Cardiac muscle cell (in vitro differentiated cells and primary cell): Measurements from ENCODE around the gene NEDD4L. TPM values are rescaled to one million over a fixed set of nuclear protein-coding genes. Genes with fewer than 3 reads are reported as not detected.

ENCODE experiments used
- DNase-seq, 2 donors: peaks; one replicate each; pipeline versions ENCODE4 v3.0.0 to v3.0.0-alpha.2; 2010 to 2017; ENCODE audit warnings: low read depth in 1 of 2, low spot score in 1 of 2
- H3K27ac ChIP-seq: fragments of 200-600 bp; sonication (generic); 2 replicates; pipeline ENCODE4 v1.5.1; 2016
- H3K27me3 ChIP-seq: fragments of 200-600 bp; sonication (generic); 2 replicates; pipeline ENCODE4 v1.6.0; 2016; ENCODE audit warnings: control low read depth
- H3K36me3 ChIP-seq: fragments of 200-600 bp; sonication (generic); 2 replicates; pipeline ENCODE4 v1.5.1; 2016; ENCODE audit warnings: control low read depth
- H3K4me1 ChIP-seq: fragments of 200-600 bp; sonication (generic); 2 replicates; pipeline ENCODE4 v1.8.1; 2017; ENCODE audit warnings: low read depth, mild to moderate bottlenecking, mixed run types
- H3K4me3 ChIP-seq: fragments of 200-600 bp; sonication (generic); 2 replicates; pipeline ENCODE4 v1.5.1; 2016; ENCODE audit warnings: mild to moderate bottlenecking
- H3K9me3 ChIP-seq: fragments of 200-600 bp; sonication (generic); 2 replicates; pipeline ENCODE4 v1.5.1; 2017; ENCODE audit warnings: low read depth, mild to moderate bottlenecking, control low read depth
- CTCF ChIP-seq: IDR thresholded peaks from 2 replicates; pipeline ENCODE4 v1.5.1; 2012; ENCODE audit warnings: low read depth, mild to moderate bottlenecking, low read length
- polyA plus RNA-seq: library from polyadenylated mRNA; unstranded; fragments of >200 nt; fragmentation: Nextera tagmentation; extraction: Ambion mirVana; gene quantifications from 2 replicates; pipeline ENCODE4 v1.2.1, GENCODE V29; 2016
- total RNA-seq: library from RNA; depleted of rRNA; stranded (reverse); fragments of >200 nt; gene quantifications from 2 replicates; pipeline ENCODE4 v1.2.3, GENCODE V29; 2016

The NEDD4L gene
- total and polyA plus RNA-seq, 2 experiments from 2014 or later: 30.8 to 40.5 TPM

GRCh38 chr18:58288921-58289797 lies 245.1 kb downstream of the NEDD4L start:
- Histone ChIP-seq H3K27ac (no peak overlapping the region), H3K36me3 (no peaks in the 10 kb centered on the region), H3K27me3 (no peaks in the 10 kb centered on the region), H3K9me3 (no peaks in the 10 kb centered on the region), H3K4me1 (peaks cover 26% of the 10 kb centered on the region), H3K4me3 (no peak overlapping the region)
- no peak for TF ChIP-seq CTCF
- peak in 1 of 2 donors; percentile 21 for DNase-seq

- DNase-seq: no peak
- no peak for TF ChIP-seq CTCF
- Histone ChIP-seq H3K4me3 (no peak overlapping the region), H3K36me3 (no peaks in the 10 kb centered on the region), H3K4me1 (peaks cover 26% of the 10 kb centered on the region), H3K9me3 (no peaks in the 10 kb centered on the region), H3K27me3 (no peaks in the 10 kb centered on the region), H3K27ac (no peak overlapping the region)
These were observed 246.2 kb downstream of the NEDD4L start for GRCh38 chr18:58290116-58290695.

GRCh38 chr18:58291131-58291530 lies 247.1 kb downstream of the NEDD4L start:
- Histone ChIP-seq H3K36me3 (no peaks in the 10 kb centered on the region), H3K4me1 (peaks cover 26% of the 10 kb centered on the region), H3K9me3 (no peaks in the 10 kb centered on the region), H3K27me3 (no peaks in the 10 kb centered on the region), H3K4me3 (no peak overlapping the region), H3K27ac (no peak overlapping the region)
- TF ChIP-seq CTCF: no peak
- DNase-seq: no peak

GRCh38 chr18:58292638-58293037 lies 248.6 kb downstream of the NEDD4L start:
- DNase-seq: no peak
- no peak overlapping the region for H3K4me3 ChIP-seq
- no peaks in the 10 kb centered on the region for H3K27me3 ChIP-seq
- peaks cover 26% of the 10 kb centered on the region for H3K4me1 ChIP-seq
- TF ChIP-seq CTCF: no peak
- no peaks in the 10 kb centered on the region for H3K9me3 ChIP-seq
- no peak overlapping the region for H3K27ac ChIP-seq
- H3K36me3 ChIP-seq: no peaks in the 10 kb centered on the region

- Histone ChIP-seq H3K9me3 (no peaks in the 10 kb centered on the region), H3K4me1 (peaks cover 18% of the 10 kb centered on the region), H3K4me3 (no peak overlapping the region), H3K27ac (no peak overlapping the region), H3K36me3 (no peaks in the 10 kb centered on the region), H3K27me3 (no peaks in the 10 kb centered on the region)
- peak in 1 of 2 donors; percentile 34 for DNase-seq
- TF ChIP-seq CTCF: no peak
These were observed 253.2 kb downstream of the NEDD4L start for GRCh38 chr18:58297198-58297597.
